Measurements from ENCODE around the gene CAB39.

The CAB39 gene

GRCh38 chr2:230823264-230823964 lies 110.8 kb downstream of the CAB39 start:
- DNase-seq, result no peak

- DNase-seq, result peak; percentile 15
These were observed 111.8 kb downstream of the CAB39 start for GRCh38 chr2:230824406-230824978.

- no peak for DNase-seq
These were observed 112.7 kb downstream of the CAB39 start for GRCh38 chr2:230825354-230825753.

- no peak for DNase-seq
These were observed 115.2 kb downstream of the CAB39 start for GRCh38 chr2:230827774-230828271.

GRCh38 chr2:230828272-230828961 lies 115.8 kb downstream of the CAB39 start:
- DNase-seq, result no peak

GRCh38 chr2:230829293-230829692 lies 116.7 kb downstream of the CAB39 start:
- DNase-seq, result no peak

GRCh38 chr2:230829959-230830358 lies 117.3 kb downstream of the CAB39 start:
- DNase-seq, result no peak

- no peak for DNase-seq
These were observed 117.8 kb downstream of the CAB39 start for GRCh38 chr2:230830428-230830827.

GRCh38 chr2:230840301-230840700 lies 127.7 kb downstream of the CAB39 start:
- no peak for DNase-seq

- DNase-seq, result no peak
These were observed 129.8 kb downstream of the CAB39 start for GRCh38 chr2:230842473-230842872.

GRCh38 chr2:230843132-230843531 lies 130.5 kb downstream of the CAB39 start:
- DNase-seq, result no peak

GRCh38 chr2:230846360-230846759 lies 133.7 kb downstream of the CAB39 start:
- no peak for DNase-seq

GRCh38 chr2:230847883-230848388 lies 135.3 kb downstream of the CAB39 start:
- DNase-seq, result peak; percentile 14

GRCh38 chr2:230849633-230850357 lies 137.2 kb downstream of the CAB39 start:
- DNase-seq, result no peak

- DNase-seq, result no peak
These were observed 137.7 kb downstream of the CAB39 start for GRCh38 chr2:230850358-230850658.

- DNase-seq, result no peak
These were observed 139.5 kb downstream of the CAB39 start for GRCh38 chr2:230852113-230852512.

- no peak for DNase-seq
These were observed 149.1 kb downstream of the CAB39 start for GRCh38 chr2:230861552-230862255.

- DNase-seq, result no peak
These were observed 149.7 kb downstream of the CAB39 start for GRCh38 chr2:230862292-230862691.

- no peak for DNase-seq
These were observed 150.4 kb downstream of the CAB39 start for GRCh38 chr2:230863031-230863430.

- peak; percentile 55 for DNase-seq
These were observed 150.9 kb downstream of the CAB39 start for GRCh38 chr2:230863442-230864121.

GRCh38 chr2:230864122-230864604 lies 151.5 kb downstream of the CAB39 start:
- DNase-seq, result no peak
